Fibroblast of lung (primary cell): ENCODE results near the gene HMGCR.

ENCODE experiments used
- CTCF ChIP-seq, 2 donors: IDR thresholded peaks in 1 of 2; conservative IDR thresholded peaks in 1 of 2; 1 replicate in 1 of 2; 2 replicates in 1 of 2; pipeline ENCODE4 v1.5.1; 2011 to 2012; ENCODE audit warnings: low read length in 2 of 2, control low read depth in 1 of 2, inconsistent platforms in 1 of 2, low read depth in 1 of 2, mild to moderate bottlenecking in 1 of 2
- EZH2 ChIP-seq: IDR thresholded peaks from 2 replicates; pipeline ENCODE4 v1.5.1; 2012; ENCODE audit warnings: low read length, control low read depth, mild to moderate bottlenecking; ENCODE audit errors: missing control alignments

GRCh38 chr5:75375414-75375813 is 38.4 kb downstream of the HMGCR start:
- TF ChIP-seq CTCF (conservative IDR thresholded peaks at IDR 0.05 in 1 of 2, IDR thresholded peaks at IDR 0.05 in 1 of 2; ENCODE audit: low read depth in 1 of 2, low read length in 2 of 2) (no peak), EZH2 (no peak)
